Sciatic nerve (tissue), 2 donors: Measurements from ENCODE around the gene CREBBP. TPM values are rescaled to one million over a fixed set of nuclear protein-coding genes. Genes with fewer than 3 reads are reported as not detected.

Source experiments
- ATAC-seq: fragments of 200-7000 bp; cut with Tn5 transposase; one replicate; pipeline ENCODE4 v1.9.1; 2020; ENCODE audit warnings: mild to moderate bottlenecking, moderate library complexity
- DNase-seq: peaks from one replicate; pipeline ENCODE4 v3.0.0-alpha.2; 2020; ENCODE audit warnings: low spot score
- intact Hi-C: fragments of 100-400 bp; cut with DNase I; formaldehyde crosslinking; loops from one replicate; pipeline ENCODE4 v1.14.2; 2022
- total RNA-seq: library from RNA; stranded (reverse); fragmentation: NEBNext Ultra II Directional; extraction: Animal tissue kit (Norgen Biotek cat#: 25700); gene quantifications from one replicate; pipeline ENCODE4 v1.2.1, GENCODE V29; 2021
- donor health status: DM: no; HTN: no; CAD: no.
- donor health status: DM: no; HTN: no; CAD: no.

The CREBBP gene
- total RNA-seq, 1 donor from 2014 or later: 120 TPM

GRCh38 chr16:3882531-3882930 lies 2.0 kb upstream of the CREBBP start:
- no peak for DNase-seq
- intact Hi-C loops: no loop called here
- no peak for ATAC-seq

- DNase-seq (no peak), ATAC-seq (peak; percentile 4)
- intact Hi-C loops: no loop called here
Observed at GRCh38 chr16:3881499-3881990, 1.0 kb upstream of the CREBBP start.

- DNase-seq (peak; percentile 88), ATAC-seq (peak; percentile 74)
- intact Hi-C loops: loop anchor here (5.0 kb wide), 1 partner anchor 188 kb away; no protein-coding TSS in a partner anchor
Observed at GRCh38 chr16:3879887-3880564, 487 bp downstream of the CREBBP start.

- intact Hi-C loops: loop anchor here (5.0 kb wide), 1 partner anchor 187 kb away; no protein-coding TSS in a partner anchor
- no peak for ATAC-seq
Observed at GRCh38 chr16:3879258-3879886, 1.1 kb downstream of the CREBBP start.

GRCh38 chr16:3878610-3879009 lies 1.9 kb downstream of the CREBBP start:
- intact Hi-C loops: loop anchor here (5.0 kb wide), 1 partner anchor 186 kb away; no protein-coding TSS in a partner anchor
- no peak for ATAC-seq

More at GRCh38 chr16:3879258-3879886, 1.1 kb downstream of the CREBBP start:
- DNase-seq: no peak

GRCh38 chr16:3876695-3877094 lies 3.8 kb downstream of the CREBBP start:
- intact Hi-C loops: loop anchor here (5.0 kb wide), 1 partner anchor 184 kb away; no protein-coding TSS in a partner anchor
- no peak for DNase-seq
- no peak for ATAC-seq

More at GRCh38 chr16:3878610-3879009, 1.9 kb downstream of the CREBBP start:
- DNase-seq: no peak

- DNase-seq: no peak
- ATAC-seq: no peak
- intact Hi-C loops: loop anchor here (5.0 kb wide), 1 partner anchor 184 kb away; no protein-coding TSS in a partner anchor
Observed at GRCh38 chr16:3876160-3876559, 4.4 kb downstream of the CREBBP start.

GRCh38 chr16:3874794-3875692 lies 5.5 kb downstream of the CREBBP start:
- intact Hi-C loops: loop anchor here (5.0 kb wide), 1 partner anchor 183 kb away; no protein-coding TSS in a partner anchor
- ATAC-seq (peak; percentile 33), DNase-seq (no peak)

- intact Hi-C loops: no loop called here
- no peak for DNase-seq
- no peak for ATAC-seq
Observed at GRCh38 chr16:3874242-3874641, 6.3 kb downstream of the CREBBP start.

GRCh38 chr16:3873482-3874173 lies 6.9 kb downstream of the CREBBP start:
- intact Hi-C loops: no loop called here
- DNase-seq: no peak
- ATAC-seq: peak; percentile 43

- DNase-seq (no peak), ATAC-seq (peak; percentile 14)
- intact Hi-C loops: no loop called here
Observed at GRCh38 chr16:3872216-3872895, 8.2 kb downstream of the CREBBP start.

GRCh38 chr16:3868967-3869366 lies 11.5 kb downstream of the CREBBP start:
- DNase-seq: no peak
- no peak for ATAC-seq
- intact Hi-C loops: no loop called here

- no peak for ATAC-seq
Observed at GRCh38 chr16:3868556-3868955, 12.0 kb downstream of the CREBBP start.

GRCh38 chr16:3866703-3867431 lies 13.6 kb downstream of the CREBBP start:
- intact Hi-C loops: no loop called here
- ATAC-seq (no peak), DNase-seq (no peak)

More at GRCh38 chr16:3868556-3868955, 12.0 kb downstream of the CREBBP start:
- no peak for DNase-seq
- intact Hi-C loops: no loop called here

- DNase-seq: no peak
- ATAC-seq: no peak
- intact Hi-C loops: no loop called here
Observed at GRCh38 chr16:3865241-3865640, 15.3 kb downstream of the CREBBP start.

GRCh38 chr16:3864562-3864961 lies 16.0 kb downstream of the CREBBP start:
- no peak for ATAC-seq
- intact Hi-C loops: no loop called here
- DNase-seq: no peak

- ATAC-seq (peak; percentile 41), DNase-seq (no peak)
- intact Hi-C loops: no loop called here
Observed at GRCh38 chr16:3863587-3863986, 16.9 kb downstream of the CREBBP start.
